Measurements from ENCODE around the gene HDAC5. TPM values are rescaled to one million over a fixed set of nuclear protein-coding genes. Genes with fewer than 3 reads are reported as not detected.

HDAC5 gene
- total and polyA plus RNA-seq, 3 donors from 2014 or later, result 43.3 to 141 (median 94.1) TPM

DNA sequence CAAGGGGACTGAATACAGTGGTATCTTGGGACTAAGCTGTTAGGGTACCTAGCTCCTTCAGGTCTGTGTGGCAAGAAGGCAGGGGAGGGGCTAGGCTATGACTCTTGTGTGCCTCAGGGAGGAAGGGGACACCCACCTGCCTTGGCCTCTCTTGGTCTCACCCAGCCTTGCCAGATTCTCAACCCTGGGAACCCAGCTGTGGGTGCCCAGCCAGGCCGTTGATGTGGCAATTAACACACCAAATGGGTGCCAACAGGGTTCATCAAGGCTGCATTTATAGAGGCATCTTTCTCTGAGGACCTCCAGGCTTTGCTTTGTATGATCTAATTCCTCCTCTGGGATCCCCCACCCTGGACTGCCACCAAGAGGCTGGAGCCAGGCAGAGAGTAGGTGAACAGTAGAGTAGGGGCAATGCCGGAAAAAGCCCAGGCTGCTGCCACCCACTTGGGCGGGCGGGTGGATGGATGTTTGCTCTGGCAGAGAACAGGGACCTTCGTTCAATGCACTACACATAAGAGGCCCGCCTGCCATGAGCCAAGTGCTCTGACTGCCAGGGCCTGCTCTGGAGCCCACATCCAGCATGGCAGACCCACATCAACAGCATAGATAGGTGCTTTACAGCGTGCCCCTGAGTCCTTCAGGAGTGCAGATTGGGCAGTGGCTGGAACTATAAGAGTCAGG is 43.9 kb upstream of the HDAC5 start:
- Histone ChIP-seq H3K27me3 (no peaks in the 10 kb centered on the region), H3K4me1 (peaks cover 15% of the 10 kb centered on the region), H3K27ac (no peak overlapping the region), H3K36me3 (ENCODE audit: low read depth, missing control alignments) (no peaks in the 10 kb centered on the region), H3K9me3 (no peaks in the 10 kb centered on the region), H3K4me3 (no peak overlapping the region)
- intact Hi-C loops (cut with DNase I; ENCODE audit: low total_unique reads), result no loop called here
- TF ChIP-seq, protein P1, sequence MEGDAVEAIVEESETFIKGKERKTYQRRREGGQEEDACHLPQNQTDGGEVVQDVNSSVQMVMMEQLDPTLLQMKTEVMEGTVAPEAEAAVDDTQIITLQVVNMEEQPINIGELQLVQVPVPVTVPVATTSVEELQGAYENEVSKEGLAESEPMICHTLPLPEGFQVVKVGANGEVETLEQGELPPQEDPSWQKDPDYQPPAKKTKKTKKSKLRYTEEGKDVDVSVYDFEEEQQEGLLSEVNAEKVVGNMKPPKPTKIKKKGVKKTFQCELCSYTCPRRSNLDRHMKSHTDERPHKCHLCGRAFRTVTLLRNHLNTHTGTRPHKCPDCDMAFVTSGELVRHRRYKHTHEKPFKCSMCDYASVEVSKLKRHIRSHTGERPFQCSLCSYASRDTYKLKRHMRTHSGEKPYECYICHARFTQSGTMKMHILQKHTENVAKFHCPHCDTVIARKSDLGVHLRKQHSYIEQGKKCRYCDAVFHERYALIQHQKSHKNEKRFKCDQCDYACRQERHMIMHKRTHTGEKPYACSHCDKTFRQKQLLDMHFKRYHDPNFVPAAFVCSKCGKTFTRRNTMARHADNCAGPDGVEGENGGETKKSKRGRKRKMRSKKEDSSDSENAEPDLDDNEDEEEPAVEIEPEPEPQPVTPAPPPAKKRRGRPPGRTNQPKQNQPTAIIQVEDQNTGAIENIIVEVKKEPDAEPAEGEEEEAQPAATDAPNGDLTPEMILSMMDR (IDR thresholded peaks at IDR 0.05), result no peak
- TF ChIP-seq POLR2A (IDR thresholded peaks at IDR 0.05), result no peak
- no peak for DNase-seq
- WGBS, 2 donors, result 88 to 95% methylated on average over 6 to 7 of the region's 7 CpGs

DNA sequence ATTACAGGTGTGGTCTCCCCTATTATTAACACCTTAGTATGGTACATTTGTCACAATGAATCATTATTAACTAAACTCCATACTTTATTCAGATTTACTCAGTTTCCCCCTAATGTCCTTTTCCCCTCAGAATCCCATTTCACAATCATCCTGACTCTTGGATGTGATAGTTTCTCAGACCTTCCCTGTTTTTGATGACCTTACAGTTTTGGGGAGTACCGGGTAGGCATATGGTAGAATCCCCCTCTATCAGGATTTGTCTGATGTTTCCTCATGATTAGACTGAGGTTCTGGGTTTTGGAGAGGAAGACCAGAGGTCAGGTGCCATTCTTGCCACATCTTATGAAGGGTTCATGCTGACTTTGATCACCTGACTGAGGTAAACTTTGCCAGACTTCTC is 41.0 kb upstream of the HDAC5 start:
- 89 to 96% methylated on average over 1 of the region's 1 CpG for WGBS, 2 donors
- no peaks in the 10 kb centered on the region for H3K36me3 ChIP-seq (ENCODE audit: low read depth, missing control alignments)
- no peak overlapping the region for H3K27ac ChIP-seq
- H3K4me3 ChIP-seq, result no peak overlapping the region
- no peaks in the 10 kb centered on the region for H3K9me3 ChIP-seq
- no peaks in the 10 kb centered on the region for H3K27me3 ChIP-seq
- H3K4me1 ChIP-seq, result peaks cover 3% of the 10 kb centered on the region
- intact Hi-C loops (cut with DNase I; ENCODE audit: low total_unique reads), result no loop called here
- DNase-seq, result no peak
- TF ChIP-seq, protein P1 (IDR thresholded peaks at IDR 0.05), result no peak
- TF ChIP-seq POLR2A (IDR thresholded peaks at IDR 0.05), result no peak

DNA sequence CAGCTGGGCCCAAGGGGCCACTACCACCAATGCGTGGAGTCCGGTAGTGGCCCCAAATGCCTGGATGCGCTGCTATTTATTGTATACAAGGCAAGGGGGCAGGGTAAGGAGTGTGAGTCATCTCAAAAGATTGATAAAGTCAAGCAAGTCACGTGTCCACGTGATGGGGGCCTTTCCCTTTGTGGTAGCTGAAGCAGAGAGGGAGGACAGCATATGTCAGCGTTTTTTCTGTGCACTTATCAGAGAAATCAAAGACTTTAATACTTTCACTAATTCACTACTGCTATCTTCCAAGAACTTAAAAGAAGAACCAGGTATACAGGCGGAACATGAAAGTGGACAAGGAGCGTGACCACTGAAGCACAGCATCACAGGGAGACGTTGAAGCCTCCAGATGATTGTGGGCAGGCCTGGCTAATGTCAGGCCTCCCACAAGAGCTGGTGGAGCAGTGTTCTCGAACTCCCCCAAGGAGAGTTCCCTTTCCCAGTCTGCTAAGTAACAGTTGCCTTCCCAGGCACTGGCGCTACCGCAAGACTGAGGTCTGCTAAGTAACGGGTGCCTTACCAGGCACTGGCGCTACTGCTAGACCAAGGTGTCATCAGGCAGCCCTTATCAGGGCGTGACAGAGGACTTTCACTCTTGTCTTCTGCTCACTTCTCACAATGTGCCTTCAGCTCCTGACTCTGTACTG is 36.2 kb upstream of the HDAC5 start:
- Histone ChIP-seq H3K27ac (no peak overlapping the region), H3K4me1 (no peaks in the 10 kb centered on the region), H3K9me3 (no peaks in the 10 kb centered on the region), H3K27me3 (no peaks in the 10 kb centered on the region), H3K36me3 (ENCODE audit: low read depth, missing control alignments) (no peaks in the 10 kb centered on the region), H3K4me3 (no peak overlapping the region)
- TF ChIP-seq, protein P1 (IDR thresholded peaks at IDR 0.05), result no peak
- no peak for TF ChIP-seq POLR2A (IDR thresholded peaks at IDR 0.05)
- intact Hi-C loops (cut with DNase I; ENCODE audit: low total_unique reads), result no loop called here
- 82 to 89% methylated on average over 15 of the region's 15 CpGs for WGBS, 2 donors
- no peak for DNase-seq

DNA sequence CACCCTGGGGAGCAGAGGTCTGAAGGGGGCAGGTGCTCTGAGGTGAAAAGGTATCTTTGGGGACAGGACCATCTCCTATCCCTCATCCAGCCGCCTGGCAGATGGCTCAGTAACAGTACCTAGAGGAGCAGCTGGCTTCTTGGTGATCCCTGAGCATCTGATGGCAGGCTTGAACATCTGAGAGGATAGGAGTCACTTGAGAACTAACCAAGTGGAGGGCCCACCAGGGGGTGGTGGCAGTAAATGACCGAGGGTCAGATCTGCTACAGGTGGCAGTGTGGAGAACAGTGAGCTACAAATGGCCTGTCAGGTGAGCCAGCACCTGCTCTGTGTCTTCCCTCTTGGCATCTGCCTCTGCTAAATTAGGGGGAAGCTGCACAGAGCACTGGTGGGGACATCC is 32.0 kb upstream of the HDAC5 start:
- DNase-seq, result no peak
- intact Hi-C loops (cut with DNase I; ENCODE audit: low total_unique reads), result no loop called here
- 79 to 91% methylated on average over 1 to 2 of the region's 2 CpGs for WGBS, 2 donors
- Histone ChIP-seq H3K27me3 (no peaks in the 10 kb centered on the region), H3K36me3 (ENCODE audit: low read depth, missing control alignments) (no peaks in the 10 kb centered on the region), H3K27ac (no peak overlapping the region), H3K4me1 (no peaks in the 10 kb centered on the region), H3K9me3 (no peaks in the 10 kb centered on the region), H3K4me3 (no peak overlapping the region)
- TF ChIP-seq, protein P1 (IDR thresholded peaks at IDR 0.05), result no peak
- no peak for TF ChIP-seq POLR2A (IDR thresholded peaks at IDR 0.05)
